Activated effector memory CD4-positive, alpha-beta T cell treated with Interleukin-2 at 50 U/mL for 16 hours (primary cell): Measurements from ENCODE around the gene PER3.
A peak's percentile ranks its signal among the peaks of the same experiment; 100 is the strongest.
"Not testable (repeated sequence)": the region's sequence is repeated elsewhere in the genome, so short reads cannot be mapped to it uniquely, and the experiment has no call there.

ENCODE experiments used
- DNase-seq: peaks from one replicate; pipeline ENCODE4 v3.0.0-alpha.2; 2020

The PER3 gene

DNA sequence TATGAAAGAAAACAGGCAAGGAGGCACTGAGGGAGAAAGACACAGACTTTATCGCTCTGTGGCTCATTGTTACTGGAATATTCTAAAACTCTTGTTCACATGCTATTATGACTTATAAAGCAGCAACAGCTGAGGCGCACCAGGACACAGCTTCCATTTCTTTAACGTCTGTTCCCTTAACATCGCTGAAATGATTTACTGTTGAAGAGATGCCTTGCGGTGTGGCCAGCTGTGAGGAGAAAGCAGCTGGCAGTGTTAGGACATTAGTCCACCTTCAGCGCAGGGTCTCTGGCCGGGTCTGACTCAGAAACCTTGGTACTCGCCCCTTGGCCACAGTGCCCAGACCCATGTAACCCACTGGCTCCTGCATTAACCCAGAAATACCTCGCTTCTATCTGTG, 3.1 kb upstream of the PER3 start:
- no peak for DNase-seq

- no peak for DNase-seq
Measured at GRCh38 chr1:7781501-7781900, 2.6 kb upstream of the PER3 start.

GRCh38 chr1:7781923-7782495, 2.1 kb upstream of the PER3 start:
- DNase-seq = no peak

GRCh38 chr1:7783178-7783711, 846 bp upstream of the PER3 start:
- no peak for DNase-seq

GRCh38 chr1:7784492-7785071, 491 bp downstream of the PER3 start:
- no peak for DNase-seq

DNA sequence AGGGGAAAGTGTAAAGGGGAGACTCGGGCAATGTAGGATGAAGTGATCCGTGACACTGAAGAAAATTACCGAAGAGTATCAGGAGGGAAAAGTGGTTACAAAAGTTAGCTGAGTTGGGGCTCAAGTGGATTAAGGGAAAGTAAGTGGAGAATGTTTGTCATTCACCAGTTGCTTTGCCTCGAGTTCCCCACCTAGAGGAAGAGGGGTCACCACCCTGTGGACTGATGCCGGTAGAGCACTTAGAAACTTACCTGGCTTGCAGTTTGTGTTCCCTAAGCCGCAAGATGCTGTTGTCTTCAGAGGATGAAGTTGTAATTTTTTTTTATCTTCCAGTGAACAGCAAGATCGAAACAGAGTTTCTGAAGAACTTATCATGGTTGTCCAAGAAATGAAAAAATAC, 1.0 kb downstream of the PER3 start:
- no peak for DNase-seq

DNA sequence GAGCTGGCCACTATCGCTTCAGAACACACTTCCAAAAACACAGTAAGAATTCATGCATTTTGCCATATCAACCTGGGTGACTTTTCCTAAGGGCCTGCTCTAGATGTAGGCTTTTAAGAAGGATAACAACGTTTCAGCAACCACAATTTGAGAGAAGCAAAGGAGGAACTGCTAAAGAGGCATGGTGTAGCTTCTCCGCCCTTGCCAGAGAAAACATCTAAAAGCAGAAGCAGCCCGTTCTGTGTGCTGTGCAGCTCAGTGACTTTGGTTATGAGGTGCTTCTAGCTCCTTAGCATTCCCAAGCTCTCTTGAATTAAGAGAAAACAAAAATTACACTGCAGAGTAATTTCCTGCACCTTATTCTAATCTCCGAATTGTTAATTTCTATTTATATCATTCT, 2.7 kb downstream of the PER3 start:
- no peak for DNase-seq

GRCh38 chr1:7789828-7790227, 5.7 kb downstream of the PER3 start:
- no peak for DNase-seq

GRCh38 chr1:7791027-7791426, 6.9 kb downstream of the PER3 start:
- not testable (repeated sequence) for DNase-seq

DNA sequence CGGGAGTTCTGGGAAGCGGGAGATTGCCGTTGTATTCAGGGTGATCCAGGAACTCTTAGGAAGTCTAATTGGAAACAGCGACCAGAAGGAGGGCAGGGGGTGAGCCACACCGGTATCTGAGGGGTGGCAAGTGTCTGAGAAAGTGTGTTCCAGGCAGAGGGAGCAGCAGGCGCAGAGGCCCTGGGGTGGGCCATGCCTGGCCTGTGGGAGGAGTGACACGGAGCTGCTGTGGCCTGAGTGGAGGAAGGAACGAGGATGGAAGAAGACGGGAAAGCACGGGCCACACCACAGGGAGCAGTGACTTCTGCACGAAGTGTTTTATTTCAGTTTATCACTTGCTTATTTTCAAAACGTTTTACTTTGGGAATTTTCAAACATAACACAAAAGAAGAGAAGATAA, 11.3 kb downstream of the PER3 start:
- DNase-seq = no peak

DNA sequence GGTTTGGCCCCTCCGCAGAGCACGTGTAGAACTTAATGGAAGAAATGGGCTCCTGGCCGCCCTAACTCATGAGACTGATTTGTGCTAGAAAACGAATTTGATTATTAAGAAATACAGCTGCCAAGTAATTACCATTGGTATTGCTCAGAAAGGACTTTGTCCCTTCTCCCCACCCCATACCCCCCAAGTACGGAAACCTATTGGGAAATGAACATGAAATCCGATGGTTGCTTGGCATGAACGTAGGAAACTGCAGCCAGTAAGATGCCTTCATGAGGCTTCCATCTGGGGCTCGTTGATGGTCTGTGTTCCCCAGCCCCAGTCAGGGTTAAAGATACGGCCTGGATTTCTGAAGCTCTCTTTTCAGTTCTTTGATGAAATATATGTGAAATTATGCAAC, 21.4 kb downstream of the PER3 start:
- DNase-seq = no peak

DNA sequence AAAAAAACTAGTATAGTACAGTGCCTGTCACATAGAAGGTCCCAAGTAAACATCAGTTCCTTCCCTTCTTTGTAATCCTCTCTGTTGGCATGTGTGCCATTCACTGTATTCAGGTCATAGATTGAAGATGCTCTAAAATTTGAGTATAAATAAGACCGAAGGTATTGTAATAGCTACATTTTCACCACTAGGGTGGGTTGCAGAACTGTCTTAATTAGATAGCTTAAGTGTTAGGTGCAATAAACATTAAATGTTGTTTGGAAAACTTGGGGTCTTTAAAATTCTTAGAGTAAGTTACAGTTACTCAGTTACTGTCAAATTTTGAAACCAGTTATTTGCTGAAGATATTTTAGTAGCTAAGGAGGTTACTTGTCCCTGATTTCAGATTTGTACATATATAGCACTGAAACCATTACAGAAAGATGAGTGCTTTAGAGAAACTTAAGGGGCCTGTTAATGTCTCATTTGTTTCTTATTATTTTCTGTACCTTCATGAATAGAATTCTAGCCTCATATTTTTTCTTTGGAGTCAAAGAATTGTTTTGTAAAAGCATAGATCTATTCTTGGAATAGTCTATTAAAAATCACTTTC, 24.3 kb downstream of the PER3 start:
- no peak for DNase-seq

DNA sequence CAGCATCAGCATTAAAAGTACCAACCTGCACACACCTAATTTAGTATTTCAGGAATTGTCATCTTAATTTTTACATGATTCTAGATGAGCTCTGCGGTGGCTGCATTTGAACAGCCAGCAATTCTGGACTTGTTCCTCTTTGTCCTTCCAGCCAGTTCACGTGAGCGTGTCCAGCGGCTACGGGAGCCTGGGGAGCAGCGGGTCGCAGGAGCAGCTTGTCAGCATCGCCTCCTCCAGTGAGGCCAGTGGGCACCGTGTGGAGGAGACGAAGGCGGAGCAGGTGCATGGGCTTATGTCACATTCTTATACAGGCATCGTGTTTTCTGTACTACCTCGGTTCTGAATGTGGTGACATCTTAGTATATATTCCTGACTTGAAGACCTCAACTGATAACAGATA, 25.7 kb downstream of the PER3 start:
- no peak for DNase-seq

DNA sequence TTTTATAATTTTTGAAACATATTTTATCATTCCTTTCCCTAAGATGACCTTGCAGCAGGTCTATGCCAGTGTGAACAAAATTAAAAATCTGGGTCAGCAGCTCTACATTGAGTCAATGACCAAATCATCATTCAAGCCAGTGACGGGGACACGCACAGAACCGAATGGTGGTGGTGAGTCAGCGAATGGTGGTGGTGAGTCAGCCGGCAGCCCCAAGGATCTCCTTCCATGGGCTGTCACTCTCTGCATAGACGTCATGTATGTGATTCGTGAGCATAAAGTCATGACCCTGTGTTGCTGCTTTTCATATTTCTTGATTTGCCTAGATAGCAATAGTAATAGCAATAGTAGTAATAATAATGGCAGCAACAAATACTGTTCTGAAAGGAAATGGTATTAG, 26.3 kb downstream of the PER3 start:
- no peak for DNase-seq

DNA sequence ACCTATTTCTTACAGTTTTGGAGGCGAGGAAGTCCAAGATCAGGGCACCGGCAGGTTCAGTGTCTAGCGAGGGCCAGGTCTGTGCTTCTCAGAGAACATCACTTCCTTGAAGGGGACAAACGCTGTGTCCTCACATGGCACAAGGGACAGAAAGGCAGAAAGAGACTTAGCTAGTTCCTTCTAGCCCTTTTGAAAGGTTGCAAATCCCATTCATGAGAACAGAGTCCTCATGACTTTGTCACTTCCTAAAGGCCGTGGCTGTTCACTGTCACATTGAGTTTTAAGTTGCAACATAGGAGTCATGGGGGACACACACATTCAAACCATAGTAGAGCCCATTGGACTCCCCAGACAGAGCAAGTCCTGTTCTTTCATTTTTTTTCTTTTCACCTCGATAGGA, 27.4 kb downstream of the PER3 start:
- no peak for DNase-seq

- no peak for DNase-seq
Measured at GRCh38 chr1:7813677-7814373, 29.7 kb downstream of the PER3 start.

DNA sequence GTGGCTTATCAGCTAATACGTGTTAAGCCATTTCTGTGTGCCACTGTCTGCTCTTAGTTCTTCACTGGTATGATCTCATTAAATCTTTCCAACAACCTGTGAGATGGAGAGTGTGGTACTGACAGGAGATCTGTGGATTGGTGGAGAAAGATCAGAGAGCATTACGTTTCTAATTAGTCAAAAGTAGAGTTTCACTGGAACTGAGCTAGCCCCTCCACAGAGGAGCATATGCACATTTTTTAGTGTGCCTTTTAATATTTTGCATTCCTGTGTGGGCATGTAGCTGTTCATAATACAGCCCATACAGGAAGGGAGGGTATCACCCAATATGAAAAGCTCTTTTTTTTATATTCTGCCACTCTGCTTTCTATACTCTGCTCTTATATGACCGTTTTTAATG, 37.2 kb downstream of the PER3 start:
- DNase-seq = no peak

- no peak for DNase-seq
Measured at GRCh38 chr1:7824701-7825100, 40.6 kb downstream of the PER3 start.

GRCh38 chr1:7826363-7826762, 42.3 kb downstream of the PER3 start:
- no peak for DNase-seq

- peak; percentile 21 for DNase-seq
Measured at GRCh38 chr1:7827126-7827955, 43.2 kb downstream of the PER3 start.

DNA sequence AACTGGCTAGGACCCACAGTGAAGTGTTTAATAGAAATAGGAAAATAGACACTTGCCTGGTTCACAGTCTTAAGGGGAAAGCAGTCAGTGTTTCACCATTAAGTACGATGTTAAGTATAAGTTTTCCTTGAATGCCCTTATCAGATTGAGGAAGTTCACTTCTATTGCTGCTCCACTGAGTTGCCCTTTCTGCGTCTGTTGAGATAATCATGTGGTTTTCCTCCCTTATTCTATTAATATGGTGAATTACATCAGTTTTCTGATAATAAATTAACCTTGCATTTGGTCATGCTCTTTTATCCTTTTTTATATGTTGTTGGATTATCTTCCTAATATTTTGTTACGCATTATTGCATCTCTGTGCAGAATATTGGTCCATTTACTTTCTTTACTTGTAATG, 47.4 kb downstream of the PER3 start:
- no peak for DNase-seq

- DNase-seq = no peak
Measured at GRCh38 chr1:7833035-7833434, 48.9 kb downstream of the PER3 start.

DNA sequence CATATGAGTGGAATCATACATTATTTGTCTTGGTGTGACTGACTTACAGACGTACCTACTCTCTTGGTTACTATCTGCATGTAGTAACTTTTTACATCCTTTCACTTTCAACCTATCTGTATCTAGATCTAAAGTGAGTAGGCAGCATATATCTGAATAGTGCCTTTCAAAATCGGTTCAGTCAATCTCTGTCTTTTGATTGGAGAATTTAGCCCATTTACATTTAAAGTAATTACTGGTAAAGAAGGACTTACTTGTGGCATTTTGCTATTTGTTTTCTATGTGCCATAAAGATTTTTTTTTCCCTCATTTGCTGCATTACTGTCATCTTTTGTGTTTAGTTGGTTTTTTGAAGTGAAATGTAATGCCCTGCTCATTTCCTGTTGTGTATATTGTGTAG, 54.6 kb downstream of the PER3 start:
- no peak for DNase-seq
